Vagina (tissue), 2 donors: ENCODE data around the gene ZYG11B.

Source experiments
- CTCF ChIP-seq, 3 experiments: fragments of 450-650 bp in 2 of 3; fragments of 200-600 bp in 1 of 3; sonication (generic) in 1 of 3; IDR thresholded peaks; one replicate each; pipeline ENCODE4 v1.5.1; 2017 to 2019; ENCODE audit warnings: antibody characterized with exemption in 3 of 3, mild to moderate bottlenecking in 2 of 3, moderate library complexity in 2 of 3
- POLR2A ChIP-seq, 2 donors: fragments of 450-650 bp; IDR thresholded peaks; one replicate each; pipeline ENCODE4 v1.6.1; 2017; ENCODE audit warnings: antibody characterized with exemption in 2 of 2, mild to moderate bottlenecking in 2 of 2, moderate library complexity in 2 of 2

GRCh38 chr1:52691821-52692220 lies 34.4 kb upstream of the ZYG11B start:
- TF ChIP-seq CTCF (IDR thresholded peaks at IDR 0.05) (no peak), POLR2A (IDR thresholded peaks at IDR 0.05) (no peak)
